ENCODE results near the gene SLC35E2B.
"Not testable (repeated sequence)": the region's sequence is repeated elsewhere in the genome, so short reads cannot be mapped to it uniquely, and the experiment has no call there.

SLC35E2B gene

GRCh38 chr1:1646326-1646725, 46.3 kb downstream of the SLC35E2B start:
- in situ Hi-C loops (cut with MboI; ENCODE audit: low sequenced_read_pairs) = not testable (repeated sequence)

DNA sequence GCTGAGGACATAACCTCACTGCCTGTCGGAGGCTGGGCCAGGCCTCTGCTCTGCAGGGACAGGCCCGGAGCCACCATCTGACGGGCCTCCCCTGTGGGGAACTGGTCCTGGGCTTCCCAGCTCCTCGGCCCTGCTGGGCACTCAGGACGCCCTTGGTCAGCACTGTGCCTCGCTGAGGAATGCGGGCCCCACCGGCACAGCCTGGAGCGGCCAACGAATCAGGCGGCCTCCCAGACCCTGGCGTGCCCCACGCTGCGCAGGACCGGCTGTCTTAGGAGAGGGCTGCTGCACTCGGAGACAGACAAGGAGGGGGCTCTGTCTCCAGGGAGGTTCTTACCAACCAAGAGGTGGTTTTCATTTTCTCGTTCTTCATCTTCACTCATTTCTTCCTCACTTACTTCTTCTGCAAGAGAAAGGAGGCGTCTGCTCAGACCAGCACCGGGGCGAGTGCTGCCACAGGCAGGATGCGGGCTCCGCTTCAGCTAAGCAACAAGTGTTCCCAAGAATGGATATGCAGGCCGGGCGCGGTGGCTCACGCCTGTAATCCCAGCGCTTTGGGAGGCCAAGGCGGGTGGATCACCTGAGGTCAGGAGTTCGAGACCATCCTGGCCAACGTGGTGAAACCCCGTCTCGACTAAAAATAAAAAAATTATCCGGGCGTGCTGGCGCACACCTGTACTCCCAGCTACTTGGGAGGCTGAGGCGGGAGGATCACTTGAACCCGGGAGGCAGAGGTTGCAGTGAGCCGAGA, 51.7 kb downstream of the SLC35E2B start:
- in situ Hi-C loops (cut with MboI; ENCODE audit: low sequenced_read_pairs) = not testable (repeated sequence)

GRCh38 chr1:1640081-1640480, 52.5 kb downstream of the SLC35E2B start:
- in situ Hi-C loops (cut with MboI; ENCODE audit: low sequenced_read_pairs) = not testable (repeated sequence)

DNA sequence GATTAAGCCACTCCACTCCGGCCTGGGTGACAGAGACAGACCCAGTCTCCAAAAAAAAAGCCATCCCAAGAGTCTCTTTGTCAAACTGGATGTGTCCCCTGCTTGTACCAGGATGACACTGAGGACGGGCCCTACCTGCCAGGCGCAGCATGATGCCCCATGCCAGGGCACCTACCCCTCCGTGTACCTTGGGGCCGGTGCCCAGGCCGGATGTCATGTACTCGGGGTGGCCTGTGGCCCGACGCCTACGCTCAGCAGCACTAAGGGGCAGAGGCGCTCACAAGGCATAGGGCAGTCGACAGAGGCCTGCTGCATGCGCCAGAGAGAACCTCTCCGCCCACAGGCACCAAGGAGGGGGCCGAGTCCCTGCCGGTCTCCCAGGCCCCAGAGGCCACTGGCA, 53.2 kb downstream of the SLC35E2B start:
- in situ Hi-C loops (cut with MboI; ENCODE audit: low sequenced_read_pairs) = not testable (repeated sequence)

DNA sequence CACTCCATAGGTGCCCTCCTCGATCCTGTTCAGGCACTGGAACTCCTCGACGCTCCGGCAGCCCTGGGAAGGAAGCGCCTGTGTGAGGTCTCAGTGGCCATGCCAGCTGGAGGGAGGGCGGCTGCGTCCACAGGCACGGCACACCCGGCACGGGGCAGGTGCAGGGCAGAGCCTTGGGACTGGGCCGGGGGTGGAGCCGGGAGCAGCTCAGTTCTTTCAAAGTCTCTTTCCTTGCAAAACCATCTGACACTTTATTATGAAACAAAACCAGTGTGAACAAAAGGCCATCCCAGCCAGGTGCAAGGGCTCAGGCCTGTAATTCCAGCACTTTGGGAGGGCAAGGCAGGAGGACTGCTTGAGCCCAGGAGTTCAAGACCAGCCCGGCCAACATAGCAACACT, 54.1 kb downstream of the SLC35E2B start:
- in situ Hi-C loops (cut with MboI; ENCODE audit: low sequenced_read_pairs) = not testable (repeated sequence)

GRCh38 chr1:1637479-1637875, 55.1 kb downstream of the SLC35E2B start:
- in situ Hi-C loops (cut with MboI; ENCODE audit: low sequenced_read_pairs) = not testable (repeated sequence)

DNA sequence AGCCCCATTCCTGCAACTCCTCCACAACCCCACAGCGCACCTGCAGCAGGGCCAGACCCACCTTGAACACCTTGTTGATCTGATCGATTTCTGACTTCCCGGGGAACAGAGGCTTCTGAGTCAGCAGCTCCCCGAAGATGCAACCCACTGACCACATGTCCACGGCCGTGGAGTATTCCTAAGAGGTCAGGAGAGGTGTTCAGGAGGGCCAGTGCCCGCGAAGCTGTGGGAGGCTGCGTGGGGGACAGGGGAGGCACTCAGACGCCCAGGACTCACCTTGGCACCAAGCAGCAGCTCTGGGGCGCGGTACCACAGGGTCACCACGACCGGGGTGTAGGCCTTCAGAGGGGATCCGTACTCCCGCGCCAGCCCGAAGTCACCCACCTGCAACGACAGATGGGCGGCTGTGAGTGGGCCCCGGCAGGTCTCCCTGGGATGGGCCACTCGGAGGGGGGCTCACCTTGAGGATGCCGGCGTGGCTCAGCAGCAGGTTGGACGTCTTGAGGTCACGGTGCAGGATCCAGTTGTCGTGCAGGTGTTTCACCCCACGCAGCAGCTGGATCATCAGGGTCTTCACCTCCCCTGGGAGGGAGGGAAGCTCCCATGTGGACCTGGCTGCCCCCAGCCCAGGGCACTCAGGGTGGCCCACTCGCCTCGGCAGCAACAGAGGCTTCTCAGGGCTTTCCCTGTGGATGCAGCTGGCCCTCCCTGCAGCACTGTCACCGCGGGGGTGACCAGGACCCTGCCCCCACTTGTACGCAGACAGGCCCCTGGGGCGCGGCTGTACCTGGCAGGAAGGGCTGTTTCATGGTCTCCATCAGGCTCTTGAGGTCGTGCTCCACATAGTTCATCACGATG, 55.7 kb downstream of the SLC35E2B start:
- in situ Hi-C loops (cut with MboI; ENCODE audit: low sequenced_read_pairs) = not testable (repeated sequence)

DNA sequence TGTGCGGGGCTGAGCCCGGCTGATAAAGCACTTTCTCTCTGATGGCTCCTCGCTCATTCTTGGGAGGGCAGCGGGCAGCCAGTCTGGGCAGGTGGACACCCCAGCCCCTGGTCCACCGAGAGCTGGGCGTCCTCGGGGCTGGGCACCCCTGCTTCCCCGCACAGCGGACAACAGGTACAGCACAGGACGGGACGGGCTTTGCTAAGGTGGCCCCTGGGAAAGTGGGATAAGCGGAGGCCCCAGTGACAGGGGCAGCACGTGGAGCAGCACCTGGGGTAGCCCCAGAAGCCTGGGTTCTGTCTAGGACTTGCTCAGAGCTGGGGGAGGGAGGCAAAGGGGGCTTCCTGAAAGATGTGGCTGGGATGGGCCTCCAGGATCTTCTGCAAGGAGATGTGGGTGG, 58.0 kb downstream of the SLC35E2B start:
- in situ Hi-C loops (cut with MboI; ENCODE audit: low sequenced_read_pairs) = not testable (repeated sequence)

DNA sequence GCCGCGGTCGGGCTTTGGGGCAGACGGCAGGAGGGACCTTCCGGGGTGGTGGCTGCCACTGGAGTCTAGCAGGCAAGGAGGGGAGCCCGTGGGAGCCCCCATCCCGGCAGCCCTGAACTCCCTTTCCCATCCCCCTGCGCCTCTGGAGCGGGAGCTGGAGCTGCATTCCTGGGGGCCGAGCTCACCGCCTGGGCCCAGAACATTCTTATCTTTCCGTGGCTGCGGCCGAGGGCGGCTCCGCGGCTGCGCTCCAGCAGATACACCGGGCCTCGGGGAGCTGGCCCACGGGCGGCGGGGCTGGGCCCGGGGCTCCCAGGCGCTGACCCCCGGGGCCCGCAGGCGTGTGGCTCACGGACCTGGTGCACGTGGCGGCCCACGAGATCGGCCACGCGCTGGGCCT, 59.2 kb downstream of the SLC35E2B start:
- in situ Hi-C loops (cut with MboI; ENCODE audit: low sequenced_read_pairs) = not testable (repeated sequence)

GRCh38 chr1:1631782-1632420, 60.7 kb downstream of the SLC35E2B start, which contains the start of gene MMP23B:
Gene MMP23B, plus strand, starts transcription at chr1:1632173. Its CDS starts 46 bp downstream, at chr1:1632219.
- in situ Hi-C loops (cut with MboI; ENCODE audit: low sequenced_read_pairs) = no loop called here

GRCh38 chr1:1630965-1631781, 61.4 kb downstream of the SLC35E2B start:
- in situ Hi-C loops (cut with MboI; ENCODE audit: low sequenced_read_pairs) = no loop called here

- in situ Hi-C loops (cut with MboI; ENCODE audit: low sequenced_read_pairs) = no loop called here
Observed at GRCh38 chr1:1630191-1630964, 62.2 kb downstream of the SLC35E2B start.

DNA sequence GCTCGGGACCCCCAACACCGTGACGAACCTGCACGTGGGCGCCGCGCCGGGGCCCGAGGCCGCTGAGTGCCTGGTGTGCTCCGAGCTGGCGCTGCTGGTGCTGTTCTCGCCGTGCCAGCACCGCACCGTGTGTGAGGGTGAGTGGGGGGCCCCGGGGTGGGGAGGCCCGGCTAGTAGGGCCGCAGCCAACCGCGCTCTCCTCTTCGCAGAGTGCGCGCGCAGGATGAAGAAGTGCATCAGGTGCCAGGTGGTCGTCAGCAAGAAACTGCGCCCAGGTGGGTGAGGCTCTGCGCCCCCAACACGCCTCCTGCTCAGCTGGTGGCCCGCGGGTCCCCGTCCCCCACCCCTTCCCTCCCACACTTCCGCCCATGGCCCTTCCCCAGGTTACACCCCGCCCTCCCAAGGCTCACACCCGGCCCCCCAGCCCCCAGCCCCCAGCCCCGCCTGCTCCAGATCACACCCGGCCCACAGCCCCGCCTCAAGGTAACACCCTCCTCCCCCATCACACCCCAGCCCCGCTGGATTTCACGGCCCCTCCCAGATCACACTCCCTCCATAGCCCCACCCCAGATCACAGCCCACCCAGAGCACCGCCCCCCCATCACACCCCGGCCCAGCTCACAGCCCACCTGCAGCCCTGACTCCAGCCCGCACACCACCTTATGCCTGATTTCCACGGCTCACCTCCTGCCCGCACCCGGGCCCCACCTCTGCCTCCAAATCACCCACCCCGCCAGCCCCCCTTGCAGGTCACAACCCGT, 63.0 kb downstream of the SLC35E2B start:
- in situ Hi-C loops (cut with MboI; ENCODE audit: low sequenced_read_pairs) = no loop called here

DNA sequence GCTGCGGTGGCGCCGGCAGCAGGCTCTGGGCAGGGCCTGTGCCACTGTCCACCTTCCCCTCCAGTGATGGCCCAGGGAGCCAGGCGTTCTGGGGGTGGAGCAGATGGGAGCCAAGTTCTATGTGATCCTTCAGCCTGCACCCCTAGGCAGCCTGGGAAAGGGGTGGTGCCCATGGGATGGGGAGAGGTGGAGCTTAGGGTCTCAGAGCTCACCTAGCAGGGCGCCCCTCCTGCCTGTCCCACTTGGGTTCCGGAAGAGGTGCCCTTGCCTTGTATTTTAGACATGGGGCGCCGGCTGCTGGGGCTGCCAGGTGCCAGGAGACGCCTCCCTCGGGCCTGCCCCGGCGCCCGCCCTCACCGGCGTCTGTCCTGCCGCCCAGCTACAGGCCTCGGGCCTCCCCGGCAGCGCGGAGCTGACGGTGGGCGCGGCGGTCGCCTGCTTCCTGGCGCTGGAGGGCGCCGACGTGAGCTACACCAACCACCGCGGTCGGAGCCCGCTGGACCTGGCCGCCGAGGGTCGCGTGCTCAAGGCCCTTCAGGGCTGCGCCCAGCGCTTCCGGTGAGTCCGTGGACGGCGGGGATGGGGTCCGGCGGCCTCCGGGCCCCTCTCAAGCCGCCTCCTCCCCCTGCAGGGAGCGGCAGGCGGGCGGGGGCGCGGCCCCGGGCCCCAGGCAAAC, 63.7 kb downstream of the SLC35E2B start:
- in situ Hi-C loops (cut with MboI; ENCODE audit: low sequenced_read_pairs) = no loop called here

- in situ Hi-C loops (cut with MboI; ENCODE audit: low sequenced_read_pairs) = no loop called here
Observed at GRCh38 chr1:1627829-1628753, 64.5 kb downstream of the SLC35E2B start.

- in situ Hi-C loops (cut with MboI; ENCODE audit: low sequenced_read_pairs) = no loop called here
Observed at GRCh38 chr1:1627261-1627828, 65.2 kb downstream of the SLC35E2B start.

All from HL-60/S4 treated with retinoic acid at 250 ng/mL for 4 days and 3 days (cell line).